Tibial nerve (tissue), 4 donors: Measurements from ENCODE around the gene LIPM.

Experiments used
- EP300 ChIP-seq, 2 donors: sonication (generic); formaldehyde crosslinking; IDR thresholded peaks; one replicate each; pipeline ENCODE4 v1.6.1; 2017; ENCODE audit warnings: antibody characterized with exemption in 2 of 2, mild to moderate bottlenecking in 1 of 2
- POLR2A ChIP-seq, 2 donors: fragments of 450-650 bp; IDR thresholded peaks; one replicate each; pipeline ENCODE4 v1.6.1; 2017; ENCODE audit warnings: antibody characterized with exemption in 2 of 2, mild to moderate bottlenecking in 2 of 2, moderate library complexity in 2 of 2
- TF ChIP-seq, protein P1 (sequence below), 5 experiments: fragments of 200-600 bp in 3 of 5; fragments of 450-650 bp in 2 of 5; sonication (generic) in 3 of 5; IDR thresholded peaks; one replicate each; pipeline ENCODE4 v1.5.1; 2016 to 2019; ENCODE audit warnings: antibody characterized with exemption in 5 of 5, mild to moderate bottlenecking in 3 of 5, moderate library complexity in 2 of 5

GRCh38 chr10:88800152-88801125 lies 2.1 kb upstream of the LIPM start:
- TF ChIP-seq, protein P1, sequence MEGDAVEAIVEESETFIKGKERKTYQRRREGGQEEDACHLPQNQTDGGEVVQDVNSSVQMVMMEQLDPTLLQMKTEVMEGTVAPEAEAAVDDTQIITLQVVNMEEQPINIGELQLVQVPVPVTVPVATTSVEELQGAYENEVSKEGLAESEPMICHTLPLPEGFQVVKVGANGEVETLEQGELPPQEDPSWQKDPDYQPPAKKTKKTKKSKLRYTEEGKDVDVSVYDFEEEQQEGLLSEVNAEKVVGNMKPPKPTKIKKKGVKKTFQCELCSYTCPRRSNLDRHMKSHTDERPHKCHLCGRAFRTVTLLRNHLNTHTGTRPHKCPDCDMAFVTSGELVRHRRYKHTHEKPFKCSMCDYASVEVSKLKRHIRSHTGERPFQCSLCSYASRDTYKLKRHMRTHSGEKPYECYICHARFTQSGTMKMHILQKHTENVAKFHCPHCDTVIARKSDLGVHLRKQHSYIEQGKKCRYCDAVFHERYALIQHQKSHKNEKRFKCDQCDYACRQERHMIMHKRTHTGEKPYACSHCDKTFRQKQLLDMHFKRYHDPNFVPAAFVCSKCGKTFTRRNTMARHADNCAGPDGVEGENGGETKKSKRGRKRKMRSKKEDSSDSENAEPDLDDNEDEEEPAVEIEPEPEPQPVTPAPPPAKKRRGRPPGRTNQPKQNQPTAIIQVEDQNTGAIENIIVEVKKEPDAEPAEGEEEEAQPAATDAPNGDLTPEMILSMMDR (IDR thresholded peaks at IDR 0.05) = no peak
- TF ChIP-seq POLR2A (IDR thresholded peaks at IDR 0.05) (no peak), EP300 (IDR thresholded peaks at IDR 0.05) (no peak)
